ENCODE measurements around the gene WDFY1. TPM values are rescaled to one million over a fixed set of nuclear protein-coding genes. Genes with fewer than 3 reads are reported as not detected.

WDFY1 gene
- total and polyA plus RNA-seq, 3 donors from 2014 or later = 29.5 to 62.9 (median 49.4) TPM

DNA sequence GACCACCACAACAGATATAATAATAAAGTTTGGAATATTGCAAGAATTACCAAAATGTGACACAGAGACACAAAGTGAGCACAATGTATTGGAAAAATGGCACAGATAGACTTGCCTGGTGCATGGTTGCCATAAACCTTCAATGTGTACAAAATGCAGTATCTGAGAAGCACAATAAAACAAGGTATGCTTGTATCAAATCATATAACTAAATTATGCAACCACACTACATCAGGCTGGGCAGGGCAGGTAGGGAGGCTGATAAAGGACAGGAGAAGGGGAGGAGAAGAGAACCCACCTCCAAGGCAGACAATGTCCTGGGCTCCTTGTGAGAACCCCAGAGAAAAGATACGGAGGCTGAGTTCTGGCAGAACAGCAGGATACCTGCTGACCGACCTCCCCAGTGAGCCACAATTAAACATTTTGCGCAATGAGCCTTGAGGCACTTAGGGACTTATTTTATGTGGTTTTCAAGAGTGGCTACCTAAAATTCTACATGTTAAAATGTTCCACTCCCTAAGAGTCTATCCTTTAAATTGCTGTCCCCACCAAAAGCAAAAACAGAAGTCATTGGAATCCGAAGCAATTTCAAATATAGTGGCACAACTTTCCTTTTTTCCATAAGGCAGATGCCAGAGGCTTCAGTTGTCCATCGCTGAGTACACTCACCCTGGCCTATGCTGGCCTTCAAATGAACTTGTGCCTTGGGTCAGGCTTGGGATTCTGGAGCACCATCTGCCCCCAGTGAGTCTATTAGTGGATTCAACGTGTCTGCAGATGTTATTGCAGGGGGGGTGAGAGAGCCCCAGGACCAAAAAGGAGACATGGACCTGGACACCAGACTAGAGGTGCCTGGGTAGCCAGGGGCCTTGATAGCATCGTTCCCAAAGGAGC lies 16.8 kb downstream of the WDFY1 start:
- 92% methylated on average over 7 of the region's 7 CpGs for WGBS, 2 donors
- TF ChIP-seq CTCF (IDR thresholded peaks at IDR 0.05) (no peak), POLR2A (IDR thresholded peaks at IDR 0.05) (no peak)

GRCh38 chr2:223925106-223925505 lies 20.0 kb downstream of the WDFY1 start:
- DNase-seq = no peak
- 88 to 96% methylated on average over 3 of the region's 3 CpGs for WGBS, 2 donors

More for the DNA sequence above, 16.8 kb downstream of the WDFY1 start:
- Histone ChIP-seq H3K27ac (no peak overlapping the region), H3K9me3 (no peaks in the 10 kb centered on the region), H3K4me1 (peaks cover 11% of the 10 kb centered on the region), H3K4me3 (no peak overlapping the region), H3K27me3 (no peaks in the 10 kb centered on the region), H3K36me3 (ENCODE audit: low read depth, missing control alignments) (no peaks in the 10 kb centered on the region)
- intact Hi-C loops (cut with DNase I; ENCODE audit: low total_unique reads) = no loop called here
- no peak for DNase-seq

DNA sequence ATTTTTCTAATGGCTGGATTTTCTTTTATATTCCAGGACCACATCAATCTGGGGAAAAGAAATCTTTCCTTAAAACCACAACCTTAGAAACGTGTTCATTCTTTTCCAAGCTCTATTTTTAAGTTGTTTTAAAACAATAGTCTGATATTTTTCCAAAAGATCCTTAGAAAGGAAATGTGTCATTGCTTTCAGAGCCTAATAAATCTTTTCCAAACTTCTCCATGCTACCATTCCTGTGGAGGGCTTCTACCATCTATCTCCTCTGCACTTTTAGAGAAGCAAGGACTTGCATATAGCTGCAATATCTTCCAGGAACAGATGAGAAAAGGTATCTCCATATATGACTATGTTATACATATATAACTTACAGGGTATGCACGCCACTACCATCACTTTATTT lies 21.2 kb downstream of the WDFY1 start:
- TF ChIP-seq CTCF (IDR thresholded peaks at IDR 0.05) (no peak), POLR2A (IDR thresholded peaks at IDR 0.05) (no peak)
- H3K36me3 ChIP-seq (ENCODE audit: low read depth, missing control alignments) = no peaks in the 10 kb centered on the region
- no peaks in the 10 kb centered on the region for H3K4me1 ChIP-seq
- no peak overlapping the region for H3K4me3 ChIP-seq
- intact Hi-C loops (cut with DNase I; ENCODE audit: low total_unique reads) = no loop called here
- no peak for DNase-seq
- no peak overlapping the region for H3K27ac ChIP-seq
- no peaks in the 10 kb centered on the region for H3K9me3 ChIP-seq
- WGBS, 2 donors = 79 to 82% methylated on average over 2 of the region's 2 CpGs
- no peaks in the 10 kb centered on the region for H3K27me3 ChIP-seq

More at GRCh38 chr2:223925106-223925505, 20.0 kb downstream of the WDFY1 start:
- Histone ChIP-seq H3K4me3 (no peak overlapping the region), H3K36me3 (ENCODE audit: low read depth, missing control alignments) (no peaks in the 10 kb centered on the region), H3K27me3 (no peaks in the 10 kb centered on the region), H3K9me3 (no peaks in the 10 kb centered on the region), H3K27ac (no peak overlapping the region), H3K4me1 (peaks cover 3% of the 10 kb centered on the region)
- intact Hi-C loops (cut with DNase I; ENCODE audit: low total_unique reads) = no loop called here
- TF ChIP-seq POLR2A (IDR thresholded peaks at IDR 0.05) = no peak
- no peak for TF ChIP-seq CTCF (IDR thresholded peaks at IDR 0.05)

DNA sequence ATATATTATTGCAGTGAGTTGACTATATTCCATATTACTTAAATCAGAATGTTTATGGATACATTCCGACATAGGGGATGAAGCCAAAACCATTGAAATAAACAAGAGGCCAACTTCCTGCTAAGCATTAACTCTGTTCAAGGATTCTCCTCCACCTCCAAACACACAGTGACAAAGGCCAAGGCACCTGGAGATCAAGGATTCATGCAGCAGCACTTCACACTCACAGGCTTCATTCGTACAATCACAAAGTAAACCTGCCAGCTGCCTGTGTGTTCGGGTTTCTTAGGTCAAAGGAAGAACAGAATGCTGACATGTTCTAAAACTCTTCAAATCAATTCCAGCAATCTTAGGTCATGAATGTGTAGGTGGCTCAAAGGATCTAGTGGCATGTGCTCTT lies 22.8 kb downstream of the WDFY1 start:
- Histone ChIP-seq H3K27ac (no peak overlapping the region), H3K36me3 (ENCODE audit: low read depth, missing control alignments) (no peaks in the 10 kb centered on the region), H3K4me1 (no peaks in the 10 kb centered on the region), H3K9me3 (no peaks in the 10 kb centered on the region), H3K27me3 (no peaks in the 10 kb centered on the region), H3K4me3 (no peak overlapping the region)
- intact Hi-C loops (cut with DNase I; ENCODE audit: low total_unique reads) = no loop called here
- TF ChIP-seq POLR2A (IDR thresholded peaks at IDR 0.05) (no peak), CTCF (IDR thresholded peaks at IDR 0.05) (no peak)
- 89 to 93% methylated on average over 3 of the region's 3 CpGs for WGBS, 2 donors
- no peak for DNase-seq

DNA sequence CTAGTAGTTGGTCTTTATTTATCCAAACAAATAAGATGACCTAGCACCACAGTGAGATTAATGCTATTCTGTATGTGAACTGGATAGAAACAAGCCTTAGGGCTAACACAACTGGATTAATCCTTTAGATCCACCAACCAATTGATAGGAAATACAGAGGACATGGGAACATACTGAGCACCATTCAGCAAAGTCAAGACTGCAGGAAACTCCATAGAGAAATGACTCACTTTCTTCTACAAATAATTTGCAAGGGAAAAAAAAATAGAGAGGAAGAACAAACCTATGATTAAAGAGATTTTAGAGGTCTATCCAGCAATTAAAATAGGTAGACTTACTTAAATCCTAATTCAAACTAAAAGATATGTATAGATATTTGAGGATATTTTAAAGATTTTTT lies 23.9 kb downstream of the WDFY1 start:
- intact Hi-C loops (cut with DNase I; ENCODE audit: low total_unique reads) = no loop called here

More for the DNA sequence above, 23.9 kb downstream of the WDFY1 start:
- no peak for TF ChIP-seq CTCF (IDR thresholded peaks at IDR 0.05)
- TF ChIP-seq POLR2A (IDR thresholded peaks at IDR 0.05) = no peak
- no peaks in the 10 kb centered on the region for H3K36me3 ChIP-seq (ENCODE audit: low read depth, missing control alignments)
- H3K4me1 ChIP-seq = no peaks in the 10 kb centered on the region
- H3K9me3 ChIP-seq = no peaks in the 10 kb centered on the region
- no peaks in the 10 kb centered on the region for H3K27me3 ChIP-seq
- H3K27ac ChIP-seq = no peak overlapping the region
- no peak for DNase-seq
- no peak overlapping the region for H3K4me3 ChIP-seq
